GM21447 (cell line): Measurements from ENCODE around the gene SNRNP70.
"Not testable (repeated sequence)": the region's sequence is repeated elsewhere in the genome, so short reads cannot be mapped to it uniquely, and the experiment has no call there.

Experiments used
- ATAC-seq: cut with Tn5 transposase; IDR thresholded peaks from one replicate; pipeline ENCODE4 v1.9.1; 2021; ENCODE audit not compliant: unreplicated experiment

SNRNP70 gene

DNA sequence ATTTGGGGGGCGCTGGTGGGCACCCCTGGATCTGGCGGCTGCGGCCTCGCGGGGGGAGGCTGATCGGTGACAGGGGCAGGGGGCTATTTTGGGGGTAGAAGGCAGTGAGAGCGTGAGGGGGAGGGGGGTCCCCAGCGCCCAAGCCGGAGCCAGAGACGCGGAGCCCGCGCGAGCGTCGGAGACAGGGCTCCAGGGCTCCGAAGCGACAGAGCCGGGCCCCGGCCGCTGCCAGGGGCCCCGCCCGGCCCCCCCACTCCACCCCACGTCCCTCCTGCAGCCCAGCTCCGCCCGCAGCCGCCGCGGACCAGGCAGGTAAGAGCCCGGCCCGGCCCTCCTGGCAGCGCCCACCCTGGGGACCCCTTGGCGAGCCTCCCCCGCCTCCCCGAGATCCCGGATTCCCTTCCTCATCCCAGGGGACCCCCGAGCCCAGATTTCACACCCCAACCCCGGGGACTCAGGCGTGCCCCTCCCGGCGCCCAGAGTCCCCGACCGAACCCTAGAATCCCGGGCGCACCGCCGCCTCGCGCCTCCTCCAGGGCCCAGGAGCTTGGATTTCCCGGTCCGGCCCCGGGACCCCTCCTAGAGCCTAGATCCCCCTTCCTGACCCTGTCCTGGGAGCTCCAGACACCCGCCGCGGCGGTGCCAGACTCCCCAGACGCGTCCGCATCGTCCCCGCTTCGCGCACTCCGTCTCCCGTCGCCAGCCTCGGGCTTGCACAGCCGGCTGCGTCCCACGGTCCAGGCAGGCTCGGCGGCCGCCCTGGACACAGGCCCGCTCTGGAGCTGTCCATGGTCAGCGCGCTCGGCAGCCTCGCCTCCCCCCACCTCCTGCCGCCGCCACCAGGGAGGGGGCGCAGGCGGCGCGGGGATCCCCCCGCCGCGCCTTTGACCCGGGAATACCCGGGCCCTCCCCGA is 34.4 kb downstream of the SNRNP70 start, which contains the start of gene PPFIA3:
TSS of gene PPFIA3 (plus strand) at position 134 of the 914 bp plus-strand sequence. CDS start 8,330 bp downstream, outside the sequence.
- ATAC-seq = no peak

DNA sequence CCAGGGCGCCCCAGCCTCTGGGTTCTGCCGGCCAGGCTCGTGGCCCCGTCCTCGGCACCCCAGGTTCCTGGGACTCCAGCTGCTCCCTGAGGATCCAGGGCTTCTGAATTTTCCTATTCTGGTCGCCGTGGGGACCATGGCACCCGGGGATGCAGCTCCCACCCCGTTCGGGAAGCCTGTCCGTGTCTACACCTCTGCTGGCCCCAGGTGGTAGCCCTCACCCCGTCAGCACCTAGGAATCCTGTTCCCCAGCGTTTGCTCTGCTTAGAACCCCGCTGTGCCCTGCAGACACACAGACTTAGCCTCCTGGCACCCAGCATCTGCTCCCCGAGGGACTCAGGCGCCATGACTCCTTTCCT is 35.1 kb downstream of the SNRNP70 start:
- no peak for ATAC-seq

DNA sequence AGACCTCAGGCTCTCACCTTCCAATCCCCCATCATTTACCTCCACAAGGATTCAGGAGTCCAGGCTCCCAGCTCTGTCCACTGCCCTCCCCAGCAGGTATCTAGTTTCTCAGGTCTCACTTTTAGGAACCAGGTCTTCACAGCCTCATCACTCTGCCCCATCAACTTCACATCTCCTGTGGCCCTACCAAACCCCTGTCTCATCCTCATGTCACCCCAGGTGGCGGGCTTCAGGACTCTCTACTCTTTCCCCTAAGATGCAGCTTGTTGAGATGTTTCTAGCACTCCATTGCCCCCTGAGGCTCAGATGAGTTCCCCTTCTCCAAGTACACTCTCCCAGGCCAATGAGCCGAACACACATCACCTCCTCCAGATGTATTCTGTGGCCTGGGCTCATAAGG is 35.6 kb downstream of the SNRNP70 start:
- ATAC-seq = no peak

DNA sequence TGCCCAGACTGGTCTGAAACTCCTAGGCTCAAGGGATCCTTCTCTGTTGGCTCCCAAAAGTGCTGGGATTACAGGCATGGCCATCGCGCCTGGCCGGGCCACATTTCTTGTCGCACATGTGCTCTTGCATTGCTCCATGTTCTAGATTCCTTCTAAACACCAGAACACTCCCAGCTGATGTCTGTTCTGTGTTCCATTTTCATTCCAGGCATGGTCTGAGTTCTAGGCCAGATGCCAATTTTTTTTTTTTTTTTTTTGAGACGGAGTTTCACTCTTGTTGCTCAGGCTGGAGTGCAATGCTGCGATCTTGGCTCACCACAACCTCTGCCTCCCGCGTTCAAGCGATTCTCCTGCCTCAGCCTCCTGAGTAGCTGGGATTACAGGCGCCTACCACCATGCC is 36.6 kb downstream of the SNRNP70 start:
- ATAC-seq = not testable (repeated sequence)

GRCh38 chr19:49123285-49123684 is 38.0 kb downstream of the SNRNP70 start:
- not testable (repeated sequence) for ATAC-seq

DNA sequence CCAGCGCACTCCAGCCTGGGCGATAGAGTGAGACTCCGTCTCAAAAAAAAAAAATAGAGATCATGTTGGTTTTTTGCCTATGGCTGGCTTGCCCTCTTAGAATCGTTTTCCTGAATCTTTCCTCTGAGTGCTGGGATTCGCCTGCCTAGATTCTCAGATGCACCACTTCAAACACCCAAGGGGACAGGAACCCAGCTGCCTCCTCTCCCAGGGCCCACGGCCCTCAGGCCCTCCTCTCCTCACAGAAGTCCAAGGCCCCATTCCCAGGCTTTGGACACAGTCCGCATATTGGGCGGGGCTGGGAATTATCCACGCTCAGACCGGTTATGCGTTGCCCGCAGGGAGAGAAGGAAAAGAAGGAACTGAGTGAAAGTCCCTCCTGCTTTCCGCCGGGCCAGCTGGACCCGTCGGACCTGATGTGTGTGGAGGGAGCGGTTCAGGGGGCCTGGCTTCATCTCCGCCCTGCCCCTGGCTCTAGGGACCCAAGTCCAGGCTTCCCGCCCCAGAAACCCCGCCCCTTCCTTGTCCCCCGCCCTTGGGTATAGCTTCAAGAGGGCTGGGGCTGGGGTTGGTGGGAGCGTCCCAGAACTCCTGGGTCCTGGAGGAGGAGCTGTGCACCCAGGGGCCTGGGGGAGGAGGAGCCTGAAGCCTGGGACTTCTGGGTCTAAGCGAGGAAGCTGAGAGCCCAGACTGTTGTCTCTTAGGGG is 39.9 kb downstream of the SNRNP70 start:
- ATAC-seq = no peak

DNA sequence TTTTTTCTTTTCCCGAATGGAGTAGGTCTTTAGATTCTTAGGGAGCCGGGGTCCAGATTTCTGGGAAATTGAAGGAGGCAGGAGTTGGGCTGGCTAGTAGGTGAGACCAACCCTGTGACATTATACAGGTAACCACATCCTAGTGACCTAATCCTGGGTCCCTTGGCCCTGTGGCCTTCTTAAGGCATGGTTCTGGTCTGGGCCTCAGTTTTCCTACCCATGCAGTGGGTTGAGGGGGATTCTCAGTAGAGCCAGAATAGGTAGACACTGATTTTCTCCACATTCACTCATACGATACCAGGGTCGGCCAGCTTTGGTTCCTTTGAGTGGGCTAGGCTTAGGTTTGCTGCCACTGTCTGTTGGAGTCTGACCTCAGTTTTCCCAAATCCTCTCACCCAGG is 41.3 kb downstream of the SNRNP70 start:
- no peak for ATAC-seq

GRCh38 chr19:49127225-49127624 is 42.0 kb downstream of the SNRNP70 start:
- not testable (repeated sequence) for ATAC-seq

- peak; percentile 84 for ATAC-seq
Observed at GRCh38 chr19:49127674-49128544, 42.7 kb downstream of the SNRNP70 start.

DNA sequence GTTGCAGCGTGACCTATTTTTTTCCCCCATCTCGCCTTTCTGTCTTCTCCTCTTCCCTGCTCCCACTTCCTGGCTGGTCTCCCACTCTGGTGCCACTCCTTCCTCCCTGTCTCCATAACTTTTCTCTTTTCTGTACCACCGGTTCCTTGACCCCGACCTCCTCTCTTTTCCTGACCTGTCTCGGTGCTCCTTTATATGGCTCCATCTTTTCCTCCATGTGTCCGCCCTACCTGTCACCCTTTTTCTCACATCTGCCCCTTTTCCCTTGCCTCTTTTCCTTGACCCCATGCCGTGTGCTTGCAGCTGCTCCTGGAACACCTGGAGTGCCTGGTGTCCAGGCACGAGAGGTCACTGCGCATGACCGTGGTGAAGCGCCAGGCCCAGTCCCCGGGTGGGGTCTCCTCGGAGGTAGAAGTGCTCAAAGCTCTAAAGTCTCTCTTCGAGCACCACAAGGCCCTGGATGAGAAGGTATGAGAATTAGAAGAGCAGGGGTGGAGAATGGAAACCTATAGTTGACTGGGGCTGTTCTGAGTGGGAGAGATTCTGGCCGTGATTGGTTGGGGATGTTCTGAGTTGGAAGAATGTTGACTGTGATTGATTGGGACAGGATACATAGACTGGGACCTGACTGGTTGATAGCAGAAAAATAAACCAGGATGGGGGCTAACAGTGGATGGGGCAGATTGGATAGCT is 43.4 kb downstream of the SNRNP70 start:
- no peak for ATAC-seq

DNA sequence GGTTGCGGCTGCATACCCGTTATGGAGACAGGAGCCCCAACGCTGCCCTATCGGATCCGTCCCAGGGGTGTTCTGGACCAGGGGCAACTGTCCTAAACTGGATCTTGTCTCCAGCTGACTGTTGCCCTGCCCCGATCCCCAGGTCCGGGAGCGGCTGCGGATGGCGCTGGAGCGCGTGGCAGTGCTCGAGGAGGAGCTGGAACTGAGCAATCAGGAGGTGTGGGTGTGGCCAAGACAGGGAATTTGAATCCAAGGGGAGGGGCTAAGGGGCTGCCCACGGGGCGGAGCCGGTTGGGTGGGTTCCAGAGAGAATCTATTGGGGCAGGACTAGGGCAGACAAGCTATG is 44.0 kb downstream of the SNRNP70 start:
- no peak for ATAC-seq

GRCh38 chr19:49130325-49130724 is 45.1 kb downstream of the SNRNP70 start:
- ATAC-seq = no peak

DNA sequence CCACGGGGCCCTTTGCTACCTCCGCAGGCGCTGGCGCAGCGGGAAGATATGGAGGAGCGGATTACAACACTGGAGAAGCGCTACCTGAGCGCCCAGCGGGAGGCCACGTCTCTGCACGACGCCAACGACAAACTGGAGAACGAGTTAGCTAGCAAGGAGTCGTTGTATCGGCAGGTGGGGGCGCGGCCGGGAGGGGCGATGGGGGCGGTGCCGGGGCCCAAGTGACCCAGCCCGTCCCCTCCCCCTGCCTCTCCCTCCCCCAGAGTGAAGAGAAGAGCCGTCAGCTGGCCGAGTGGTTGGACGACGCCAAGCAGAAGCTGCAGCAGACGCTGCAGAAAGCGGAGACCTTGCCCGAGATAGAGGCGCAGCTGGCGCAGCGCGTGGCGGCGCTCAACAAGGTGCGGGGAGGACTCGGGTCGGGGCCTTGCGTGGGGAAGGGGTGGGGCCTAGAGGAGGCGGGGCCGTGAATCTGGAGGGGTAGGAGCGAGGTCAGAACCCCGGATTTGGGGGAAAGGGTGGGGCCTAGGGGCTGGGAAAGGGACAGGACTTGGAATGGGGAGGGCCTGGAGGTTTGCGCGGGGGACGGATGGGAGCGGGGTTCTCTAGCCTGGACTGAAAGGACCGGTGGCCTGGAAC is 47.8 kb downstream of the SNRNP70 start:
- no peak for ATAC-seq

DNA sequence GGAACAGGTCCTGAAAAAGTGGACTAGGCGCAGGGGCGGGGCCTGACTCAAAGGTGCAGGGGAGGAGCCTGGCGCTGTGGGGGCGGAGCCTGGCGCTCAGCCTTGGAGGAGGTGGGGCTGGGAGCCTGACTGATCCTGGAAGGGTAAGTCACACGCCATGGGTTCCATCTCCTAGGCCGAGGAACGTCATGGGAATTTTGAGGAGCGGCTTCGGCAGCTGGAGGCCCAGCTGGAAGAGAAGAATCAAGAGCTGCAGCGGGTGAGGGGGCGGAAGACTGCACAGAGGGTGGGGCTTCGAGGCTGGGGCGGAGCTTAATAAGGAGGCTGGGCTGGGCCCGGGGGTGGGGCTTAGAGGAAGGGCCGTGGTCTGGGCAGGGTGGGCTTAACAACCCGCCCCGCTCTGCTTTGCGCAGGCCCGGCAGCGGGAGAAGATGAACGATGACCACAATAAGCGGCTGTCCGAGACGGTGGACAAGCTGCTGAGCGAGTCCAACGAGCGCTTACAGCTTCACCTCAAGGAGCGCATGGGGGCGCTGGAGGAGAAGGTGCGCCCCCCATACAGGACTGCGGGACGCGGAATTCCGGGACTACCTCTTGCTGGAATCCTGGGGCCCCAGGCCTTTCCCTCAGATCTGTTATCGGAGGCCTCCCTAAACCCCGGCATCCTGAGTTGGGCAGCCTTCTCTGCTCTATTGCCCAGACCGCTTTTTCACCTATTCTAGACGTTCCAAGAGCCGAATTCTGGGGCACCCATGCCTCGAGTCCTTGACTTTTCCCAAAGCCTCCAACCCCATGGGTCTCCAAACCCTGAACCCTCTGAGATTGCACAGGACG is 48.6 kb downstream of the SNRNP70 start:
- ATAC-seq = no peak

GRCh38 chr19:49135686-49136085 is 50.4 kb downstream of the SNRNP70 start:
- no peak for ATAC-seq

DNA sequence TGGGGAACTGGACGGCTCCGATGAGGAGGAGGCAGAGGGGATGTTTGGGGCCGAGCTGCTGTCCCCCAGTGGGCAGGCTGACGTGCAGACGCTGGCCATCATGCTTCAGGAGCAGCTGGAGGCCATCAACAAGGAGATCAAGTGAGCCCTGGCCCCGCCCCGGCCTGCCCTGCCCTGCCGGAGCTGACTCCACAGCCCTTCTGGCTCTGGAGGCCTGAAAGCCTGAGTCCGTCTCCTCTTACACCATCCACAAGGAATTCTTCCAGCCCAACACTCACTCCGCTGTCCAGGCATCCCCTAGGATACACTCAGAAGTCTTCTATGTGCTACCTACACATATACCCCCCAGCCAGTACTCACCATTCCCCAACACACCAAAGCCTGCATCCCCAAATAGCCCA is 51.5 kb downstream of the SNRNP70 start:
- no peak for ATAC-seq

GRCh38 chr19:49140951-49141350 is 55.7 kb downstream of the SNRNP70 start:
- no peak for ATAC-seq

DNA sequence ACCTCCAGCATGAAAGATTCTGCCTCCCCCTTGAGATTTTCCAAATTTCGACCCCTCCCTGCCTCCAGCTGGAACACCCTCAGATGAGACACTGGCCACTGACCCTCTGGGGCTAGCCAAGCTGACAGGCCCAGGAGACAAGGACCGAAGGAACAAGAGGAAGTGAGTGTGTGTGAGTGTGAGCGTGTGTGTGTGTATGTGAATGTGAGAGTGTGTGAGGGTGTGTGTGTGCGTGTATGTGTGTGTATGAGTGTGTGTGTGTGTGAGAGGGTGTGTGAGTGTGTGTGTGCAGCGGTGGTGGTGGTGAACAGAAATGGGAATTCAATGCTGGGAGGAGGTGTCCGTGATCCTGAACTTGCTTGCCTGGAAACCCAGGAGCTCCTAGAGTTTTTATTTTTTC is 56.1 kb downstream of the SNRNP70 start:
- ATAC-seq = no peak

GRCh38 chr19:49142866-49143335 is 57.6 kb downstream of the SNRNP70 start:
- ATAC-seq = no peak
